ENCODE results near the gene PRPF31. TPM values are rescaled to one million over a fixed set of nuclear protein-coding genes. Genes with fewer than 3 reads are reported as not detected.

The PRPF31 gene
- total RNA-seq, 1 donor, result 32.6 TPM

DNA sequence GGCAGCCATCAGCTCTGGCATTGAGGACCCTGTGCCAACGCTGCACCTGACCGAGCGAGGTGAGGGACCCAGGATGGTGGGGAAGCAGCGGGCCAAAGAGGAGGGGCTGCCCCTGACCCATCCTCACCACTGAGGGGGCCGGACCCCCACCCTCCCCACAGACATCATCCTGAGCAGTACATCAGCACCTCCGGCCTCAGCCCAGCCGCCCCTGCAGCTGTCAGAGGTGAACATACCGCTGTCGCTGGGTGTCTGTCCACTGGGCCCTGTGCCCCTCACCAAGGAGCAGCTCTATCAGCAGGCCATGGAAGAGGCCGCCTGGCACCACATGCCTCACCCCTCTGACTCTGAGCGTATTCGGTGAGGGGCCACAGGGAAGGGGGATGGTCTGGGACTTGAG is 36.7 kb downstream of the PRPF31 start:
- TF ChIP-seq, protein P1, sequence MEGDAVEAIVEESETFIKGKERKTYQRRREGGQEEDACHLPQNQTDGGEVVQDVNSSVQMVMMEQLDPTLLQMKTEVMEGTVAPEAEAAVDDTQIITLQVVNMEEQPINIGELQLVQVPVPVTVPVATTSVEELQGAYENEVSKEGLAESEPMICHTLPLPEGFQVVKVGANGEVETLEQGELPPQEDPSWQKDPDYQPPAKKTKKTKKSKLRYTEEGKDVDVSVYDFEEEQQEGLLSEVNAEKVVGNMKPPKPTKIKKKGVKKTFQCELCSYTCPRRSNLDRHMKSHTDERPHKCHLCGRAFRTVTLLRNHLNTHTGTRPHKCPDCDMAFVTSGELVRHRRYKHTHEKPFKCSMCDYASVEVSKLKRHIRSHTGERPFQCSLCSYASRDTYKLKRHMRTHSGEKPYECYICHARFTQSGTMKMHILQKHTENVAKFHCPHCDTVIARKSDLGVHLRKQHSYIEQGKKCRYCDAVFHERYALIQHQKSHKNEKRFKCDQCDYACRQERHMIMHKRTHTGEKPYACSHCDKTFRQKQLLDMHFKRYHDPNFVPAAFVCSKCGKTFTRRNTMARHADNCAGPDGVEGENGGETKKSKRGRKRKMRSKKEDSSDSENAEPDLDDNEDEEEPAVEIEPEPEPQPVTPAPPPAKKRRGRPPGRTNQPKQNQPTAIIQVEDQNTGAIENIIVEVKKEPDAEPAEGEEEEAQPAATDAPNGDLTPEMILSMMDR (IDR thresholded peaks at IDR 0.05; ENCODE audit: insufficient read depth, low read length), result no peak
- no peak for DNase-seq (ENCODE audit: low read depth)
- no peak overlapping the region for H3K4me3 ChIP-seq (ENCODE audit: low read depth, low read length)

DNA sequence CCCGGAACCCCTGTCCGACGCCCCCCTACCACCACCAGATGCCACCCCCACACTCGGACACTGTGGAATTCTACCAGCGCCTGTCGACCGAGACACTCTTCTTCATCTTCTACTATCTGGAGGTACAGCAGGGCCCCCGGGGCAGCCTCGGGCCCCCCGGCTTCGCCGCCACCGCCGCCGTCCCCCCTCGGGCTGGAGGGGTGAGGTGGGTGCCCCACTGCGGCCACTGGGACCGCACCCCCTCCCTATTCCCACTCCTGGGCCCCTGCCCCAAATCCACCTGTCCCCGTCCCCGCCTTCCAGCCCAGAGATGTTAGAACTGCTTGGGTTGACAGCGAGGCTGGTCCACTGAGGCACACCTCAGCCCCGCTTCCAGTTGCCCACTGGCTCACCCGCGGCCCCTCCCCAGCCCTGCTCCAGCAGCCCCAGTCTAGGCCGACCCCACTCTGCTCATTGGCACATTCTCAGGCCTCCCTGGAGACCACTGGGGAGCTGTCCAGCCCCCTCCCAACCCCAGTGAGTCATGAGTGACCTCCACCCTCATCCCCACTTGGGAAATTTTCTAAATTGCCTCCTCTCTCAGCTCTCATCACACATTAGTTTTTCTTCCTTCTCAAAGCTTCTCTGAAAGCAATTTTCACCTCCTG is 37.4 kb downstream of the PRPF31 start:
- no peak for DNase-seq (ENCODE audit: low read depth)
- TF ChIP-seq, protein P1 (IDR thresholded peaks at IDR 0.05; ENCODE audit: insufficient read depth, low read length), result no peak

DNA sequence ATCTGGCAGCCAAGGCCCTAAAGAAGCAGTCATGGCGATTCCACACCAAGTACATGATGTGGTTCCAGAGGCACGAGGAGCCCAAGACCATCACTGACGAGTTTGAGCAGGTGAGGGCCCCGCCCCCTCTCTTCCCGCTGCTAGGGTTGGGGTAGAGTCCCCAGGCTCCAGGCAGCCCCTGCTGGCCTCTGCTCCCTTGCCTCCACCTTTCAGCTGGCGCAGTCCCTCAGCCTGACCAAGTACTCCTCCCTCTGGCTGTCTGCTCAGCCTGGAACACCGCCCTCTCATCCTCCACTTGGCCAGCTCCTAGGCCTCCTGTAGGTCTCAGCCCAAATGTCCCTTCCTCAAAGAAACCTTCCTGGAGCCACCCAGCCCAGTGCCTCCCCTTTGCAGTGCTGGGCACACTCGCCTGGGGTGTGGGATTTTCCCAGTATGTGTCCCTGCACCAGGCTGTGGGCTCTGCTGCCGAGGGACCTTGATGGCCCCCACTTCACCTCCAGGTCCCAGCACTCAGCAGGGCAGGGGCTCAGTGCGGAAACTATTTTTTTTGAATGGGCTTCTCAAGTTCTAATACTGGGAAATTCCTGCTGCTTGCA is 38.3 kb downstream of the PRPF31 start:
- H3K4me3 ChIP-seq (ENCODE audit: low read depth, low read length), result no peak overlapping the region
- no peak for DNase-seq (ENCODE audit: low read depth)
- TF ChIP-seq, protein P1 (IDR thresholded peaks at IDR 0.05; ENCODE audit: insufficient read depth, low read length), result no peak

More for the DNA sequence above, 37.4 kb downstream of the PRPF31 start:
- H3K4me3 ChIP-seq (ENCODE audit: low read depth, low read length), result no peak overlapping the region

DNA sequence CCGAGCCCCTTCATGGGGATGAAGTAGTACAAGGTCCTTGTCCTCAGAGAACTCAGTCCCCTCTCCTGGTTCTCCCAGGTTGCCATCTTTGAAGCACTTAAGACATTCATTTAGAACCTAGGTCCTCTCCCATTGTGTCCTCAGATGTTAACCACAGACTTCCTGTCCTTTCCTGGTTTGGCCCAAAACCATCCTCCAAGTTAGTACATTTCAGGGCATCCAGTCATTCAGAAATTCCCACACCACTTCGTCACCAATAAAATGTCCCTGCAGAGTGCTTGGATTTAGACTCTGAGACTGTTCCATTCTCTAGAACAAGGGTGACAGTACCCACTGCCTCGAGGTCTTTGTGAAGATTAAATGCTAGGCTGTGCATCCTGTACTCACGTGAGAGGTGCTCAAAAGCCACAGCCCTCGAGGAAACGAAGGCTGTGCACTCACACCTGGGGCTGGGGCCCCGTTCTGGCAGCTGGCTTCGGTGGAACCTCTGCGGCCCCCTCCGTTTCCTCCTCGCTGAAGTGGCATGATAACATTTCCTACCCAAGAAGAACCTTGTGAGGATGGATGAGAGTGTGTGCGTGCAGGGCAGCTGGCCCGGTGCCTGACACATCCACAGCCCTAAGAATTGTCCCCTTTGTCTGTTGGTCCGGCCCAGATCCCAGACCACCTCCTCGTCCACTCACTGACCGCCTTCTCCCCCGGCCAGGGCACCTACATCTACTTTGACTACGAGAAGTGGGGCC is 39.2 kb downstream of the PRPF31 start:
- TF ChIP-seq, protein P1 (IDR thresholded peaks at IDR 0.05; ENCODE audit: insufficient read depth, low read length), result no peak
- no peak overlapping the region for H3K4me3 ChIP-seq (ENCODE audit: low read depth, low read length)
- no peak for DNase-seq (ENCODE audit: low read depth)

- TF ChIP-seq, protein P1 (IDR thresholded peaks at IDR 0.05; ENCODE audit: insufficient read depth, low read length), result no peak
- no peak for DNase-seq (ENCODE audit: low read depth)
- H3K4me3 ChIP-seq (ENCODE audit: low read depth, low read length), result no peak overlapping the region
Measured at GRCh38 chr19:54155694-54156093, 40.1 kb downstream of the PRPF31 start.

DNA sequence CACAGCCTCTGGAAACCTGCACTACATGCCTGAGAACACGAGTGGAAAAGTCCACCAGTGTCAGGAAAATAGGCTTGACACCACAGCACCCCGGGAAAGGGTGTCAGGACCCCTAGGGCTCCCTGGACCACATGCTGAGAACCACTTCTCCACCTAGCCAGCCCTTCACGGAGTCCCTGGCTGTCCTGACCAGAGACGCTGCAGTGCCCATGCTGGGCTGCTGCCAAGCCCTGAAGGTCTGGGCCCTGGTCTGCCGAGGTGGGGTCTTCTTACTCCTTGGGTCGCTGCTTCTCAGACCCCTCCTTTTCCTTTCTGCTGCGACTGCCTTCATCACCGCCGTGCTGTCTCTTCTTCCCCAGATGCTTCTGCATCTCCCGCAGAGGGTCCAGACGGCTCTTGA is 40.9 kb downstream of the PRPF31 start:
- no peak overlapping the region for H3K4me3 ChIP-seq (ENCODE audit: low read depth, low read length)
- TF ChIP-seq, protein P1 (IDR thresholded peaks at IDR 0.05; ENCODE audit: insufficient read depth, low read length), result no peak
- DNase-seq (ENCODE audit: low read depth), result no peak

All from fibroblast of the aortic adventitia (primary cell).